Measurements from ENCODE around the gene STK17A. TPM values are rescaled to one million over a fixed set of nuclear protein-coding genes. Genes with fewer than 3 reads are reported as not detected.

STK17A gene
- total RNA-seq, 1 donor from 2014 or later, result 28.6 TPM

DNA sequence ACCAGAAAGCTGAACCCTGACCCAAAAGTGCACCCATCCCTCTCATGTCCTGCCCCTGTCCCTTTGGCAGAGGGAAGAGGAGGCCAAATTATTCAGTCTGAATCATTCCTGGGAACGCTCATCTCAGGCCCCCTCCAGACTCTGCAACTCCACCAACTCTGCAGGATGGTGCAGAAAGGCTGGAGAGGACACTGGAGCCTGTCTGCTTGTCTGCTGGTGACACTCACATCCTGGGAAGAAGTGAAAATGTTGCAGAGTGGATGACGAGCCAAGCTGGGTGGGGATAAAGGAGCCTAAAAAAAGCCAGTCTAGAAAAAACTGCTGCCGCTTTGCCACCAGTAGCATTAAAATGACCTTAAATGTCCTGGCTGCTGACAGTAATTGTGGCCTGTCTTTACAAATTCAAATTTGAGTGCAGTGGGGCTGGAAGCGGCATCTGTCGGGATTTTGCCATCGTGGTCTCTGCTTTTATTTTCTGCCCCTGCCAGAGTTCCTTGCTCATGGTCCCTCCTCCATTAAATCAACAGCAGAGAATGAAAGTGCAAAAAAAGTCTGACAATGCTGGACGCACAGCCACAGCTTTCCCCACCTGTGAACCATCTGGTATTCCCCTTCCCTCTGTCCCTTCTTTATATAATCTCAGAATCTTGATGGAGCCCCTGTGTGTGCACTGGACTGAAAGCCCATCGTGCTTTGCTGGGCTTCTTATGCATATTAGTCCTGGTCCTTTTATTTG, 63.9 kb downstream of the STK17A start:
- peaks cover 12% of the 10 kb centered on the region for H3K27me3 Mint-ChIP-seq (ENCODE audit: unreplicated experiment)
- peak overlapping the region; percentile 60 for H3K4me3 Mint-ChIP-seq (ENCODE audit: unreplicated experiment)
- H3K4me1 Mint-ChIP-seq (ENCODE audit: unreplicated experiment), result peaks cover 86% of the 10 kb centered on the region
- DNase-seq (ENCODE audit: low spot score), result no peak
- peaks cover 18% of the 10 kb centered on the region for H3K36me3 Mint-ChIP-seq (ENCODE audit: low read depth, unreplicated experiment)
- peak overlapping the region; percentile 92 for H3K27ac Mint-ChIP-seq (ENCODE audit: unreplicated experiment)
- H3K9me3 Mint-ChIP-seq (ENCODE audit: unreplicated experiment), result no peaks in the 10 kb centered on the region
- TF ChIP-seq, protein P1, sequence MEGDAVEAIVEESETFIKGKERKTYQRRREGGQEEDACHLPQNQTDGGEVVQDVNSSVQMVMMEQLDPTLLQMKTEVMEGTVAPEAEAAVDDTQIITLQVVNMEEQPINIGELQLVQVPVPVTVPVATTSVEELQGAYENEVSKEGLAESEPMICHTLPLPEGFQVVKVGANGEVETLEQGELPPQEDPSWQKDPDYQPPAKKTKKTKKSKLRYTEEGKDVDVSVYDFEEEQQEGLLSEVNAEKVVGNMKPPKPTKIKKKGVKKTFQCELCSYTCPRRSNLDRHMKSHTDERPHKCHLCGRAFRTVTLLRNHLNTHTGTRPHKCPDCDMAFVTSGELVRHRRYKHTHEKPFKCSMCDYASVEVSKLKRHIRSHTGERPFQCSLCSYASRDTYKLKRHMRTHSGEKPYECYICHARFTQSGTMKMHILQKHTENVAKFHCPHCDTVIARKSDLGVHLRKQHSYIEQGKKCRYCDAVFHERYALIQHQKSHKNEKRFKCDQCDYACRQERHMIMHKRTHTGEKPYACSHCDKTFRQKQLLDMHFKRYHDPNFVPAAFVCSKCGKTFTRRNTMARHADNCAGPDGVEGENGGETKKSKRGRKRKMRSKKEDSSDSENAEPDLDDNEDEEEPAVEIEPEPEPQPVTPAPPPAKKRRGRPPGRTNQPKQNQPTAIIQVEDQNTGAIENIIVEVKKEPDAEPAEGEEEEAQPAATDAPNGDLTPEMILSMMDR (IDR thresholded peaks at IDR 0.05; ENCODE audit: unreplicated experiment), result no peak

- Mint-ChIP-seq H3K4me1 (ENCODE audit: unreplicated experiment) (peaks cover 92% of the 10 kb centered on the region), H3K36me3 (ENCODE audit: low read depth, unreplicated experiment) (peaks cover 18% of the 10 kb centered on the region)
These were observed 64.4 kb downstream of the STK17A start for GRCh38 chr7:43647339-43647672.

DNA sequence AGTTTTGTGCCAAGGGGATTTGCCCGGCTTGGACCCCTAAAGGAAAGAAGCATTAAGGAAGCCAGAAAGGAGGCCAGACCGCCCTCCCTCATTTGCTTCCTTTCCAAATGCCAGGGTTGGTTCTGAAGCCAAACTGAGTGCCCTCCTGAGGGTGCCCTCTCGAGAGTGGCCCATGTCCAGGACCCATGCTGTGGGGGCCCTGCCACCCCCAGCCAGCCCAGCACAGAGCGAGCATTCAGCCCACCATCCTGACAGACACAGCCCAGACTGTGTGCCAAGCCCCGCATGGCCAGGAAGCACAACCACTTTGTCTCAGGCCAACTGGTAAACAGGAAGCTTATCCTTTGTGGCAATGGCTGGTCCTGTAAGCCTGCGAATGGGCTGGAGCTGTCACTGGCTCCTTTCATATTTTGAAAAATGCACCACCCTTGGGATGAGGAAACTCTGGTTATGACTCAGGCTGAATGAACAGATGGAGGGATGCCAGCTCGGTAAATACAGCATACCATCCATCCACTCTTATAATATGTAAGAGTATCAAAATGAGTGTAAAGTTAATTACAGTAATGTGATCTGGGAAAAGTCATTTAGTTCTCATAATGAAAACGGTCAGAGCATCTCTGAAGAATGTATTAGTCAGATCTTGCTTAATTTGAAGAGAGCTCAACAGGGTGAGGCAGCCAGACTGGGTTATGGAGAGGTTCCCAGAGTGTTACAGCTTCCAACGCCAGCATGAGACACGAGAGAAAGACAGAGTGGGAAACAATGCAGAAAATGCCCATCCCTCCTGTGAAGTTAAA, 65.0 kb downstream of the STK17A start:
- Mint-ChIP-seq H3K4me1 (ENCODE audit: unreplicated experiment) (peaks cover 91% of the 10 kb centered on the region), H3K9me3 (ENCODE audit: unreplicated experiment) (no peaks in the 10 kb centered on the region), H3K27ac (ENCODE audit: unreplicated experiment) (peak overlapping the region; percentile 92), H3K27me3 (ENCODE audit: unreplicated experiment) (peaks cover 12% of the 10 kb centered on the region), H3K4me3 (ENCODE audit: unreplicated experiment) (peak overlapping the region; percentile 37), H3K36me3 (ENCODE audit: low read depth, unreplicated experiment) (peaks cover 13% of the 10 kb centered on the region)
- DNase-seq (ENCODE audit: low spot score), result peak; percentile 25
- TF ChIP-seq, protein P1 (IDR thresholded peaks at IDR 0.05; ENCODE audit: unreplicated experiment), result no peak

More at GRCh38 chr7:43647339-43647672, 64.4 kb downstream of the STK17A start:
- TF ChIP-seq, protein P1 (IDR thresholded peaks at IDR 0.05; ENCODE audit: unreplicated experiment), result no peak
- Mint-ChIP-seq H3K27ac (ENCODE audit: unreplicated experiment) (peak overlapping the region; percentile 92), H3K9me3 (ENCODE audit: unreplicated experiment) (no peaks in the 10 kb centered on the region), H3K27me3 (ENCODE audit: unreplicated experiment) (peaks cover 12% of the 10 kb centered on the region), H3K4me3 (ENCODE audit: unreplicated experiment) (no peak overlapping the region)
- DNase-seq (ENCODE audit: low spot score), result peak; percentile 47

- Mint-ChIP-seq H3K27me3 (ENCODE audit: unreplicated experiment) (peaks cover 9% of the 10 kb centered on the region), H3K4me1 (ENCODE audit: unreplicated experiment) (peaks cover 85% of the 10 kb centered on the region)
These were observed 65.8 kb downstream of the STK17A start for GRCh38 chr7:43648473-43649406.

More at GRCh38 chr7:43648473-43649406, 65.8 kb downstream of the STK17A start:
- Mint-ChIP-seq H3K27ac (ENCODE audit: unreplicated experiment) (peak overlapping the region; percentile 92), H3K9me3 (ENCODE audit: unreplicated experiment) (no peaks in the 10 kb centered on the region), H3K4me3 (ENCODE audit: unreplicated experiment) (peak overlapping the region; percentile 37), H3K36me3 (ENCODE audit: low read depth, unreplicated experiment) (peaks cover 9% of the 10 kb centered on the region)
- TF ChIP-seq, protein P1 (IDR thresholded peaks at IDR 0.05; ENCODE audit: unreplicated experiment), result no peak
- DNase-seq (ENCODE audit: low spot score), result no peak

All from endothelial cell (in vitro differentiated cells).